Testis (tissue), 2 donors: ENCODE measurements around the gene SHISA6.

Experiments used
- POLR2A ChIP-seq: fragments of 450-650 bp; IDR thresholded peaks from one replicate; pipeline ENCODE4 v1.6.1; 2017; ENCODE audit warnings: antibody characterized with exemption, mild to moderate bottlenecking, moderate library complexity
- TF ChIP-seq, protein P1 (sequence below), 3 experiments: fragments of 450-650 bp in 2 of 3; fragments of 200-600 bp in 1 of 3; sonication (generic) in 1 of 3; IDR thresholded peaks; one replicate each; pipeline ENCODE4 v1.5.1; 2016 to 2019; ENCODE audit warnings: antibody characterized with exemption in 3 of 3, mild to moderate bottlenecking in 2 of 3, moderate library complexity in 1 of 3

DNA sequence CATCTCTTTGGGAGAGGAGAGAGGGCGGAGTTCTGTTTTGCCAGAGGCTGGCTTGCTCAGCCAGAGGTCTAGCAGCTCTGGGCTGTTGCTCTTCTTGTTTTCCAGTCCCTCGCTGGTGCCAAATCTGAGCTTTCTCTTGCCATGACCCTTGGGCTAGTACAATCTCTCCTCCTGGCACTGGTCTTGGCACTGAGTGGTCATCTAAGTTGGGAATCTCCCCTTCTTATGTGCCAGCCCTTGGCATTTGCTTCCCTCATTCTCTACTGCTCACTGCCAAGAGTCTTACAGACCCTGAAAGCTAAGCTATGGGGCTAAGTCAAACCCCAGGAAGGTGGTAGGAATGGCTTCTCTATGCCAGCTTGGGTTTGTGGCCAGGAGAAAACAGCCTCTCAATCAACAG, 148.6 kb downstream of the SHISA6 start:
- TF ChIP-seq, protein P1, sequence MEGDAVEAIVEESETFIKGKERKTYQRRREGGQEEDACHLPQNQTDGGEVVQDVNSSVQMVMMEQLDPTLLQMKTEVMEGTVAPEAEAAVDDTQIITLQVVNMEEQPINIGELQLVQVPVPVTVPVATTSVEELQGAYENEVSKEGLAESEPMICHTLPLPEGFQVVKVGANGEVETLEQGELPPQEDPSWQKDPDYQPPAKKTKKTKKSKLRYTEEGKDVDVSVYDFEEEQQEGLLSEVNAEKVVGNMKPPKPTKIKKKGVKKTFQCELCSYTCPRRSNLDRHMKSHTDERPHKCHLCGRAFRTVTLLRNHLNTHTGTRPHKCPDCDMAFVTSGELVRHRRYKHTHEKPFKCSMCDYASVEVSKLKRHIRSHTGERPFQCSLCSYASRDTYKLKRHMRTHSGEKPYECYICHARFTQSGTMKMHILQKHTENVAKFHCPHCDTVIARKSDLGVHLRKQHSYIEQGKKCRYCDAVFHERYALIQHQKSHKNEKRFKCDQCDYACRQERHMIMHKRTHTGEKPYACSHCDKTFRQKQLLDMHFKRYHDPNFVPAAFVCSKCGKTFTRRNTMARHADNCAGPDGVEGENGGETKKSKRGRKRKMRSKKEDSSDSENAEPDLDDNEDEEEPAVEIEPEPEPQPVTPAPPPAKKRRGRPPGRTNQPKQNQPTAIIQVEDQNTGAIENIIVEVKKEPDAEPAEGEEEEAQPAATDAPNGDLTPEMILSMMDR (IDR thresholded peaks at IDR 0.05) = no peak
- no peak for TF ChIP-seq POLR2A
